Uterus (tissue), 2 donors: ENCODE results near the gene CD320.
"Not testable (repeated sequence)": the region's sequence is repeated elsewhere in the genome, so short reads cannot be mapped to it uniquely, and the experiment has no call there.

Experiments used
- CTCF ChIP-seq, 4 experiments: fragments of 200-600 bp in 2 of 4; fragments of 450-650 bp in 2 of 4; sonication (generic) in 2 of 4; IDR thresholded peaks; one replicate each; pipeline ENCODE4 v1.5.1; 2016 to 2019; ENCODE audit warnings: antibody characterized with exemption in 4 of 4, mild to moderate bottlenecking in 2 of 4, moderate library complexity in 1 of 4
- POLR2A ChIP-seq, 2 donors: fragments of 450-650 bp; IDR thresholded peaks; one replicate each; pipeline ENCODE4 v1.6.1; 2016; ENCODE audit warnings: antibody characterized with exemption in 2 of 2, mild to moderate bottlenecking in 1 of 2, moderate library complexity in 1 of 2

DNA sequence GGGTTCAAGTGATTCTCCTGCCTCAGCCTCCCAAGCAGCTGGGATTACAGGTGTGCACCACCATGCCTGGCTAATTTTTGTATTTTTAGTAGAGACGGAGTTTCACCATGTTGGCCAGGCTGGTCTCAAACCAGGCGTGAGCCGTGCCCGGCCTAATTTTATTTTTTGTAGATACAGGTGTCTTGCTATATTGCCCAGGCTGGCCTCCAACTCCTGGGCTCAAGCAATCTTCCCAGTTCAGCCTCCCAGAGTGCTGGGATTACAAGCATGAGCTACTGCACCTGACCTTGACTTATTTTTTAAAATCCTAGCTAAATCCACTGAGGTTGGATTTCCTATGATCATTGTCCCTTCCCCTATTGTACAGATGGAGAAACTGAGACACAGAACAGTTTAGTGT, 33.3 kb upstream of the CD320 start:
- not testable (repeated sequence) for TF ChIP-seq CTCF, POLR2A (IDR thresholded peaks at IDR 0.05)
